Kidney tubule cell (primary cell): ENCODE measurements around the gene TAPBP.
"Not testable (repeated sequence)": the region's sequence is repeated elsewhere in the genome, so short reads cannot be mapped to it uniquely, and the experiment has no call there.

ENCODE experiments used
- DNase-seq: peaks from one replicate; pipeline ENCODE4 v3.0.0-alpha.2; 2018; ENCODE audit warnings: low spot score

TAPBP gene

DNA sequence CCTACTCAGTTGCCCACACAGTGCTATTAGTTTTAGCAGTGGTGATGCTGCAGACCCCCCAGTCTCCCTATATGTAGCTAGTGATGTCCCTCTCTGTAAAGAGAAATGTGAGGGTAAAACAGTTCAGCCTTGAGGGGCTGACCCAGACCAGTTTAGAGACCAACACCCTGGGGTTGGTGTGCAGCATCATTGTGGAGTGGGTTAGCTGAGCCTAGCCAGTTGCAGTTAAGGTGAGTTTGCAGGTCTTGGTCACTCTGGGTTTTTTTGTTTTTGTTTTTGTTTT lies 37.4 kb downstream of the TAPBP start:
- DNase-seq, result no peak

DNA sequence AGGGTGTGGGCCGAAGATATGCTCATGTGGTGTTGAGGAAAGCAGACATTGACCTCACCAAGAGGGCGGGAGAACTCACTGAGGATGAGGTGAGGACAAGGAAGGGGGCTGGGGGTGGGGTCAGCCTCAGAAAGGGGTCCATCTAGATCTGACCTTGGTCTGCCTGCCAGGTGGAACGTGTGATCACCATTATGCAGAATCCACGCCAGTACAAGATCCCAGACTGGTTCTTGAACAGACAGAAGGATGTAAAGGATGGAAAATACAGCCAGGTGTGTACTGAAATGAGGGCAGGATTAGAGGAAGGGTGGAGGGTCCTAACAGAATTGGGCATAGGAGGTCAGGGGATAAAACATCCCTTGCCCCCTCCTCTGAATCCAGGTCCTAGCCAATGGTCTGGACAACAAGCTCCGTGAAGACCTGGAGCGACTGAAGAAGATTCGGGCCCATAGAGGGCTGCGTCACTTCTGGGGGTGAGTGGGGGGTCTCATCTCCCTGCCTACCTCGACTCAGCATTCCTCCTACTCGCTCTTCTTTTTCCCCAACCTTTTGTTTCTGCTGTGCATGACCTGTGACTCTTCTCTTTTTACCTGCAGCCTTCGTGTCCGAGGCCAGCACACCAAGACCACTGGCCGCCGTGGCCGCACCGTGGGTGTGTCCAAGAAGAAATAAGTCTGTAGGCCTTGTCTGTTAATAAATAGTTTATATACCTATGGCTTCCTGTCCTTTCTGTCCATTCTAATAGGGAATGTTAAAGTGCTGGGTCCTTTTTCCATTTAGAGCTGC lies 37.9 kb downstream of the TAPBP start:
- DNase-seq, result not testable (repeated sequence)

DNA sequence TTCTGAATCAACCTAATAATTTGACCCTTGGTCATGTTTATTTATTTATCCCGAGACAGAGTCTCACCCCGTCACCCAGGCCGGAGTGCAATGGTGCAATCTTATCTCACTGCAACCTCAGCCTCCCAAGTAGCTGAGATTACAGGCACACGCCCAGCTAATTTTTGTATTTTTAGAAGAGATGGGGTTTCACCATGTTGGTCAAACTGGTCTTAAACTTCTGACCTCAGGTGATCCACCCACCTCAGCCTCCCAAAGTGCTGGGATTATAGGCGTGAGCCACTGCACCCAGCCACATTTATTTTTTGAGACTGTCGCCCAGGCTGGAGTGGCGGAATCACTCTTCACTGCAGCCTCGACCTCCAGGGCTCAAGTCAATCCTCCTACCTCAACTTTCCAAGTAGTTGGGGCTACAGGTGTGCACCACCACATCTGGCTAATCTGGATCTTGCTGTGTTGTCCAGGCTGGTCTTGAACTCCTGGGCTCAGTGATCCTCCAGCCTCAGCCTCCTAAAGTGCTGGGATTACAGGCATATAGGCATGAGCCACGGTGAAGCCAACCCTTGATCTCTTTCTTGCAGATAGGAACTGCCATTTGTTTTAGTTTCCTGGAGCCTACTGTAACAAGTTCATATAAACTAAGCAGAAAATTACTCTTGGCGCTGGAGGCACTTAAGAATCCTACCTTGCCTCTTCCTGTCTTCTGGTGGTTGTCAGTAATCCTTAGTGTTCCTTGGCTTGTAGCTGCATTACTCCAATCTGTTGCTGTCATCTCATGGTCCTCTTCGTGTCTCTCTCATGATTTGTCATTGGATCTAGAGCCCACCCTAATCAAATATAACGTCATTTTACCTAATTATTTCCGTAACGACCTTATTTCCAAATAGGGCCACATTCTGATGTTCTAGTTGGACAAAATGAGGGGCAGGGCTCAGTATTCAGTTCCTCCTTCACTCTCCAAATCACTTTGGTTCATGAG lies 39.7 kb downstream of the TAPBP start:
- DNase-seq, result no peak

DNA sequence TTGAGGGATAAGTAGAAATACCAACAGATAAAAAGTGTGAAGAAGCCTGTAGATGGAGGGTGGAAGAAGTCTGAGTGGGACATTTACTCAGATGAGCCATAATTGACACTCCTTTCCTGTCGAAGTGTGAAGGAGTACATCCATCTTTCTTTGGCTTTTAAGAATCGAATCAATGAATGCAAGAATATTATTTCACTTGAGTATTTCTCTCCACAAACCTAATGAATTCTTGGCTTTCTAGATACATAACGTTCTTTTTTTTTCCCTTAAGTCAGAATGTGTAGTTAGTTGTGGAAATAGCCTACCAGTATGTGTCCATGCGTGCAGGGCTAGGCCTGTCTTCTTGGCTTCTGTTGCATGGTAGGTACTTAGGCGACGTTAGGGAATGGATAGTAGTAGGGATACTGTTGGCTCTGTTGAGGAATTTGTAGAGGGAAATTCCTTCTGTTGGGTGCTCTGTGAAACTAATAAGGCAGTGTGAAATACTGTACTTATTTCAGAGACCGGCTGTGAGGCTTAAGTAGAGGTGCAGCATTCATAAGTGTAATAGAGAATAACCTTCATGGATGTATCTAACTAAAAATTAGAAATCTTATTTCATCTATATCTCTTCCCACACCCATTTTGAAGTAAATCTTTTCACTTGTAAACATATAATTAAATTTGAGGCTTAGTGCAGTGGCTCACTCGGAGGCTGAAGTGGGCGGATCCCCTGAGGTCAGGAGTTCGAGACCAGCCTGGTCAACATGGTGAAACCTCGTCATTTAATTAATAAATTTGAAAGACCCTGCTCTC lies 40.6 kb downstream of the TAPBP start:
- no peak for DNase-seq

DNA sequence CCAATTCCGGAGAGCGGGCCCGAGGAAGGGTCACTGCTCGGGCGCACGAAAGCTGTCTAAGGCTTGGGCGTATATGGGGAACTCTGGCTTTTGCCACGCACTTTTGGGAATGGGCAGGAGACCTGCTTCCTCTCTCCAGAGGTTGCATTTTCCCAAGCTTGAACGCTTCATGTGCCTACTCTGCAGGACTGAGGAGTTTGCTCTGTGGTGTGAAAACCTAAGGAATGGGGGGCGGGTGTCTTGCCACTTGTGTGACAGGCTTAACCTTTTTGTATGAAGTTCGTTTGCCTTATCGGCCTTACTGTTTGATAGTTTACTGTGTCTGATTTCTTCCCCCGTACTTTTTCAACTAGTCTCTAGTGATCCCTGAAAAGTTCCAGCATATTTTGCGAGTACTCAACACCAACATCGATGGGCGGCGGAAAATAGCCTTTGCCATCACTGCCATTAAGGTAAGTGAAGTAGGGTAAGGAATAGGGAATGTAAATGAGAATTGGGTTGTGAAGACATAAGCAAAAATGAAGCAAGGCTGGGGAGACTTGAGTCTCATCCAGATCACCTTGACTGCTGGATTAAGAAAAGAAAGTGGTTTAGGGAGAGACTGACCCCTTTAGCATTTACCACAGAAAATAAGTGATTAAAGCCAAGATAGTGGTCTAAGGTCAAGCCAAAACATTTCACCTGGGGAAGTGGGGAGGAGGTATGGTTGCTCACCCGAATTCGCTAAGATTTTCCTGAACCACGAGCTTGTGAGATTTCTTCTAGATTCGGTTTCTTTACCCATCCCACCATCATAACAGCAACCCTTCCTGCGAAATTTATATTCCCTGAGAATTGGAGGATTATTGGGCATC lies 41.4 kb downstream of the TAPBP start:
- no peak for DNase-seq

DNA sequence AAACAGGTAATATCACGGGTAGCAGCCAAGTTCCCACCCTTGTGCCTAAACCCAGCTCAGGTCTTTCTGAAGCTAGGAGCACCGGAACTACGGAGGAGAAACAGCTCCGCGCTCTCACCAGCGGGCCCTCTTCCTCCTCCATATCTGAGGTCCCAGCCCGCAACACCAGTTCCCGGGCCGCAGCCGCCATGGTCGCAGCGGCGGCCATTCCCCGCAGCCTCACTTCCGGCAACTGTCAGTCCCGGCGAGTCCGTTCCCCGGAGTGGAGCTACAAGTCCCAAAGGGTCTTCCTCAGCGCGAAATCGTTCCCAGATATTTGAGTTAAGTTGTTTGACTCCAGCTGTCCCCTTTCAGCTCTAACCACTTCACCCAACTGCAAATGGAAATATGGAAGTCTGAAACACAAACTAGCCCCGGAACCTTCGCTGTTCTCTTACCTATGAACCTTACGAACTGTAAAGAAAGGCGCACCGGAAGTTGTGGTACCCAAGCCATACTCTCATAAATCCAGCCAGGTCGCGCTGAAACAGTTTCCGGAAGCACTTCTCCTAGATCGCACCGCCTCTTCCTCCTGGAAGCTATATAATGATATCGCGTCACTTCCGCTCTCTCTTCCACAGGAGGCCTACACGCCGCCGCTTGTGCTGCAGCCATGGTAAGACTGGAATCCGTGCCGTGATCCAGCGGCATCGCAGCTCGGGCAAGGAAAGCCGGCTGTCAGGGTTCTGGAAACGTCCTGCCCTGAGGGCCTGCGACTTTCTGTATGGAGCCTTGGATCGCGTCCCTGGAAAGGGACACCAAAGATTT lies 42.2 kb downstream of the TAPBP start, which contains the start of the genes RPS18 and VPS52:
Gene RPS18 (plus strand): TSS at position 608 of the 807 bp plus-strand sequence. CDS start 45 bp downstream, at position 653.
Gene VPS52 (minus strand): TSS at position 409 of the 807 bp plus-strand sequence. CDS start 201 bp downstream, at position 208.
- peak; percentile 99 for DNase-seq

DNA sequence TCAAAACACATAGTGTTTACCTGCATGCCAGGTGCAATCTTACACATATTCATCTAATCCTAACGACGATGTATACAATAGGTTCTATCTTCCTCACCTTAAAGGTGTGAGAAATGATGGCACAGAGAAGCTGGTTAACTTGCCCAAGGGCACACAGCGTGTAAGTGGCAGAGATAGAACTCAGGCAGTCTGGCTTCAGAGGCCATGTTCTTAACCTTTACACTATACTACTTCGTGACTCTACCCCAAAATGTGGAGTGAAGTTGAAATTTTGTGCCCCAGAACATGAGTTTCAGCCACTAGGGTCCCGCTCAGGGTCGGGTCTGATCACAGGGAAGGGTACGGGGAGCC lies 42.8 kb downstream of the TAPBP start:
- no peak for DNase-seq

DNA sequence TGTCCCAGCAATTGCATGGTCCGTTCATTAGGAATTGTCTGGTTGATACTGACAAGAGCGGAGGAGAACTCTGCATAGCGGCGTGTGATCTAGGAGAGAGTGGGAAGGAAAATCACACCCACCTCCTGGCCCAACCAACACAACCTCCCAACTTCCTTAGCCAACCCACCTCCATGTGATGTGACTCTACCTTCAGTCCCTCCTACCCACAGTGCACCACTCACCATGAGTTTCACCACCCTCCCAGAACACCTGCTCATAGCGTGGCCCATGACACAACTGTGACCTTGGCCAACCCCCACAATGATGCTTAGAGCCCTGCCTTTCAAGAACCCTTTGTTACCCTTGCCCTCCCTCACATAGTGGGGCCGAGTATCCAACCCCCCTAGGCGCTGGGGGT lies 49.9 kb downstream of the TAPBP start:
- no peak for DNase-seq

DNA sequence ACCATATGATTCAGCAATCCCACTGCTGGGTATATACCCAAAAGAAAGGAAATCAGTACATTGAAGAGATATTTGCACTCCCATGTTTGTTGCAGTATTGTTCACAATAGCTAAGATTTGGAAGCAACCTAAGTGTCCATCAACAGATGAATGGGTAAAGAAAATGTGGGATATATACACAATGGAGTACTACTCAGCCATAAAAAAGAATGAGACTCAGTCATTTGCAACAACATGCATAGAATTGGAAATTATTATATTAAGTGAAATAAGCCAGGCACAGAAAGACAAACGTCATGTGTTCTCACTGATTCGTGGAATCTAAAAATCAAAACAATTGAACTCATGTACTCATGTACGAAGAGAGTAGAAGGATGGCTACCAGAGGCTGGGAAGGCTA lies 51.4 kb downstream of the TAPBP start:
- DNase-seq, result not testable (repeated sequence)

DNA sequence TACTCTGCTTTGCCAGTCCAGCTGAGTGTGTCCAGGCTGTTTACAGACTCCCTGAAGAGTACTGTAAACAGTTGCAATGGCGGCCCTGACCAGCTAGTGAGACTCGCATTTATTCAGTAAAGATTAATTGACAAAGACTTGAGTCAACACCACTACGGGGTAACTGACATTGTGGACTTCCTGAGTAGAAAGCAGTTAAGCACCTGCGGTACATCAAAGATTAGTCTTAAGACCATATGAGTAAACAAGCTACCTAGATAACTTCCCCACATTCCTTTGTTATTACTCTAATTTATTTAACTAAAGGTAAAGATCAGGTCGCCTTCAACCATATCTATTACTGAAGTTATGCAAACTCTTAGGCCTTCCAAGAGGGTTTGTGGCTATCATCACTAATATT lies 54.8 kb downstream of the TAPBP start:
- no peak for DNase-seq

DNA sequence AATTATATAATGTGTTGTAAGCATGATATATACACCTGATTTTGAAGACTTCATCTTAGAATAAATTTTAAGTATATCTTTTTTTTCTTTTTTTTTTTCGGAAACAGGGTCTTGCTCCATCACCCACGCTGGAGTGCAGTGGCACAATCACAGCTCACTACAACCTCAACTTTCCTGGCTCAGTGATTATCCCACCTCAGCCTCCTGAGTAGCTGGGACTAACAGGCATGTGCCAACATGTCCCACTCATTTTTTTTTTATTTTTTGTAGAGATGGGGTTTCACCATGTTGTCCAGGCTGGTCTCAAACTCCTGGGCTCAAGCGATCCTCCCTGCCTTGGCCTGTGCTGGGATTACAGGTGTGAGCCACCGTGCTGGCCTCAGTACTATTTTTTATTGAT lies 59.3 kb downstream of the TAPBP start:
- no peak for DNase-seq

DNA sequence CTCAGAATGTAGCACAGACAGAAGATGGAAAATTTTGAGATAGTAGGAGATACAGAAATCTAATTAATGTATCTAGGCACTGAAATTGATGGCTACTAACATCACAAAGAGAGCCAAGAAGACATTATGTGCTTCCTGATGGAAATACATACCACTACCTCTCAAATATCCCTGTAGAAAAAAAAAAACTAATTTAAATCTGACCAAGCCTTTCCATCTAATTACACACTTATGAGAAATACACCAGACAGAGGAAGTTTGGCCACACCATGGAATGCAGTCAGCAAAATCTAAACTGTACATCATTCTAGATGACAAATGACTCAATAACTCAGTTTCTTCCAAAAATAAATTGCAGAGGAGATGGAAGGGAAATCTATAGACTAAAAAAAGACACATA lies 61.1 kb downstream of the TAPBP start:
- DNase-seq, result no peak

DNA sequence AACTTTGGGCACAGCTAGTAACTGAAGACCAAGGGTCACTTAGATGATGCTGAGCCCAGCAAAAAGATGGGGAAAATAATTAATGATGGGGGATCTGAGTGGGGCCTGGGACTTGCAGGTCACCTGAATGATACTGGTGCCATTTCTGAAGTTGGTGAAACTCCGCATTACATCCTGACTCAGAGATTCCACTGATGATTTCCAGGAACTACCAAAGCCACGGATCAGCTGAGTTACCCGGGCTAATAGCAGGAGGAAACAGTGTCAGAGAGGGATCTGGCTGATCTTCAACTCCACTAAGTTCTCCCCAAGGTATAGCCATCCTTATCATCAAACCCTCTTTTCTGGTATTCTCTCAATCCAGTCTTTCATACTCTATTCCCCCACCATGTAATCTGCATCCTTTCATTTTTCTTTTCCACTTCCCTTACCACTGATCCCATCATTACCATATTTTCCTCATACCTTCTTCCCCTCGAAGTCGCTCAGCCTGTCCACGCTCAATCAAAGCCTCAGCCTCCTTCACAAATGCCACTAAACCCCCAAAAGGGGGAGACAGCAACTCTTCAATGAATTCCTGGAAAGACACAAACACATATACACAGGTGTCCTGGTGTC lies 62.4 kb downstream of the TAPBP start:
- DNase-seq, result no peak

DNA sequence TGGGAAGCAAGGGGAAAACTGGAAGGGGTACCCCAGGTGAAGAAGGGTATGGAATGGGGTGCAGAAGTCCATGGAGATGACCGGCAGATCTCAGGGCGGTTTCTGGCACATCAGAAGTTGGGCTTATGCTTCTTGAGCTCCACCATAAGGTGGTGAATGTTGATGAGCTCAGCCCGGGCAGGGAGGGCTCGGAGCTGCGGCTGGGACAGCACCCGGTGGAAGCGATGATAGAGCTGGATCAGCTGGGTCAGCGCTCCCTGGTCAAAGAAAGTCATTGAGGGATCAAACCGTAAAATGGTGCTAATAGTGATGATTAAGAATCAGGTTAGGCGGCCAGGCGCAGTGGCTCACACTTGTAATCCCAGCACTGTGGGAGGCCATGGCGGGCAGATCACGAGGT lies 63.1 kb downstream of the TAPBP start:
- DNase-seq, result no peak

DNA sequence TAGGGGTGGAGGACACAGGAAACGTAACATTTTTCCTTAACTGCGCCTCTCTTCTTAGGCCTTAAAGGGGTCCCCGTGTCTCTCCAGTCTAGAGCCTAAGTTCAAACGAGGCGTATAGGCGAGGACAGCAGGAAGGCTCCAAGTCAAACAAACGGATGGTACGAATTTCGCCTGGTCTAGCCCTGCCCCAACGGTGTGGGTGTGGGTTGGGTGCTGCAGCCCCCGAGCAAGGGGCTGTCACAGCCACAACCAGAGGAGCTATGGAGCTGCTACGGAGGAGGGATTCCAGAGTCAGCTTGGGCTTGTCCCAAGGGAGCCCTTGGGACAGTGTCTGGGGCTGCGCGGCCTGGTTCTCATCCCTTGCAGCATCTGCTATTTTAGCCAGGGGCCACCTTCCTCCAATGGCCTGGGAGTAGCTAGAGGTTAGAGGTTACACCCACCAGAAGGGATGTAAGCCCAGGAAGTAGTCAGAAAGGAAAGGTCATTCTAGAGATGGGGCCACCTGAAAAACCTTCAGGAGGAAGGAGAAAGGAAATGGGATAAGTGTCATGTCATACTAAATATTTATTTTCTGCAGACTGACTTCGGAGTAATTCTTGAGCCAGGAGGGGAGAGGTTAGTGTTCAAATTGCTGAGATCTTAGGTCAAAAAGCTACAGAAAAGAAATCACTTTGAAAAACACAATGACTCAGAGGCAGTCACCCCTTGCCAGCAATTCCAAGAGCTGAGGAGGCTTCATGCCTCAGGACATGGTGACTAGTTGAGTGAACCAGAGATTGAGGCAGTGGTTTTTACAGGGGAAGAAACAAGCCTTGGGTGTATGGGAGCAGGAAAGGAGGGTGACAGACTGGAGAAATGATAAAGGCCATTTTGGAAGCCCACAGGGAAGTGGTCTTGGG lies 63.9 kb downstream of the TAPBP start:
- DNase-seq, result peak; percentile 82
